ENCODE data around the gene VSTM2L. TPM values are rescaled to one million over a fixed set of nuclear protein-coding genes. Genes with fewer than 3 reads are reported as not detected.

VSTM2L gene
- total and polyA plus RNA-seq, 9 of the 15 experiments (the other 6 are each of a cell fraction or from before 2014, with no cell fraction given), result not detected

GRCh38 chr20:37886851-37887297 is 16.1 kb upstream of the VSTM2L start (continued):
- TF ChIP-seq, protein P1, sequence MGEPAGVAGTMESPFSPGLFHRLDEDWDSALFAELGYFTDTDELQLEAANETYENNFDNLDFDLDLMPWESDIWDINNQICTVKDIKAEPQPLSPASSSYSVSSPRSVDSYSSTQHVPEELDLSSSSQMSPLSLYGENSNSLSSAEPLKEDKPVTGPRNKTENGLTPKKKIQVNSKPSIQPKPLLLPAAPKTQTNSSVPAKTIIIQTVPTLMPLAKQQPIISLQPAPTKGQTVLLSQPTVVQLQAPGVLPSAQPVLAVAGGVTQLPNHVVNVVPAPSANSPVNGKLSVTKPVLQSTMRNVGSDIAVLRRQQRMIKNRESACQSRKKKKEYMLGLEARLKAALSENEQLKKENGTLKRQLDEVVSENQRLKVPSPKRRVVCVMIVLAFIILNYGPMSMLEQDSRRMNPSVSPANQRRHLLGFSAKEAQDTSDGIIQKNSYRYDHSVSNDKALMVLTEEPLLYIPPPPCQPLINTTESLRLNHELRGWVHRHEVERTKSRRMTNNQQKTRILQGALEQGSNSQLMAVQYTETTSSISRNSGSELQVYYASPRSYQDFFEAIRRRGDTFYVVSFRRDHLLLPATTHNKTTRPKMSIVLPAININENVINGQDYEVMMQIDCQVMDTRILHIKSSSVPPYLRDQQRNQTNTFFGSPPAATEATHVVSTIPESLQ (CRISPR knock-in tag; IDR thresholded peaks at IDR 0.05), result no peak
- TF ChIP-seq ZNF445 (CRISPR knock-in tag; IDR thresholded peaks at IDR 0.05; ENCODE audit: low read depth) (no peak), MEIS2 (IDR thresholded peaks at IDR 0.05; ENCODE audit: partially characterized antibody) (no peak), HMG20B (CRISPR knock-in tag; IDR thresholded peaks at IDR 0.05) (no peak), BRD9 (IDR thresholded peaks at IDR 0.05; ENCODE audit: low read depth, partially characterized antibody) (peak; percentile 74), ZNF146 (CRISPR knock-in tag; IDR thresholded peaks at IDR 0.05; ENCODE audit: unreplicated experiment) (no peak), ZNF174 (CRISPR knock-in tag; IDR thresholded peaks at IDR 0.05) (no peak), SMAD2 (IDR thresholded peaks at IDR 0.05; ENCODE audit: low read depth, low read length) (no peak), KLF16 (IDR thresholded peaks at IDR 0.05) (no peak), IRF9 (tag; IDR thresholded peaks at IDR 0.05) (no peak), EP400 (IDR thresholded peaks at IDR 0.05) (no peak), ZNF766 (CRISPR knock-in tag; conservative IDR thresholded peaks at IDR 0.05) (no peak), NFRKB (IDR thresholded peaks at IDR 0.05; ENCODE audit: low read depth) (no peak), ZC3H4 (CRISPR knock-in tag; IDR thresholded peaks at IDR 0.05; ENCODE audit: borderline replicate concordance) (no peak), SREBF2 (CRISPR knock-in tag; IDR thresholded peaks at IDR 0.05) (no peak)
- TF ChIP-seq, protein P2, sequence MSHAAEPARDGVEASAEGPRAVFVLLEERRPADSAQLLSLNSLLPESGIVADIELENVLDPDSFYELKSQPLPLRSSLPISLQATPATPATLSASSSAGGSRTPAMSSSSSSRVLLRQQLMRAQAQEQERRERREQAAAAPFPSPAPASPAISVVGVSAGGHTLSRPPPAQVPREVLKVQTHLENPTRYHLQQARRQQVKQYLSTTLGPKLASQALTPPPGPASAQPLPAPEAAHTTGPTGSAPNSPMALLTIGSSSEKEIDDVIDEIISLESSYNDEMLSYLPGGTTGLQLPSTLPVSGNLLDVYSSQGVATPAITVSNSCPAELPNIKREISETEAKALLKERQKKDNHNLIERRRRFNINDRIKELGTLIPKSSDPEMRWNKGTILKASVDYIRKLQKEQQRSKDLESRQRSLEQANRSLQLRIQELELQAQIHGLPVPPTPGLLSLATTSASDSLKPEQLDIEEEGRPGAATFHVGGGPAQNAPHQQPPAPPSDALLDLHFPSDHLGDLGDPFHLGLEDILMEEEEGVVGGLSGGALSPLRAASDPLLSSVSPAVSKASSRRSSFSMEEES (CRISPR knock-in tag; IDR thresholded peaks at IDR 0.05), result peak; percentile 87
- TF ChIP-seq, protein P3, sequence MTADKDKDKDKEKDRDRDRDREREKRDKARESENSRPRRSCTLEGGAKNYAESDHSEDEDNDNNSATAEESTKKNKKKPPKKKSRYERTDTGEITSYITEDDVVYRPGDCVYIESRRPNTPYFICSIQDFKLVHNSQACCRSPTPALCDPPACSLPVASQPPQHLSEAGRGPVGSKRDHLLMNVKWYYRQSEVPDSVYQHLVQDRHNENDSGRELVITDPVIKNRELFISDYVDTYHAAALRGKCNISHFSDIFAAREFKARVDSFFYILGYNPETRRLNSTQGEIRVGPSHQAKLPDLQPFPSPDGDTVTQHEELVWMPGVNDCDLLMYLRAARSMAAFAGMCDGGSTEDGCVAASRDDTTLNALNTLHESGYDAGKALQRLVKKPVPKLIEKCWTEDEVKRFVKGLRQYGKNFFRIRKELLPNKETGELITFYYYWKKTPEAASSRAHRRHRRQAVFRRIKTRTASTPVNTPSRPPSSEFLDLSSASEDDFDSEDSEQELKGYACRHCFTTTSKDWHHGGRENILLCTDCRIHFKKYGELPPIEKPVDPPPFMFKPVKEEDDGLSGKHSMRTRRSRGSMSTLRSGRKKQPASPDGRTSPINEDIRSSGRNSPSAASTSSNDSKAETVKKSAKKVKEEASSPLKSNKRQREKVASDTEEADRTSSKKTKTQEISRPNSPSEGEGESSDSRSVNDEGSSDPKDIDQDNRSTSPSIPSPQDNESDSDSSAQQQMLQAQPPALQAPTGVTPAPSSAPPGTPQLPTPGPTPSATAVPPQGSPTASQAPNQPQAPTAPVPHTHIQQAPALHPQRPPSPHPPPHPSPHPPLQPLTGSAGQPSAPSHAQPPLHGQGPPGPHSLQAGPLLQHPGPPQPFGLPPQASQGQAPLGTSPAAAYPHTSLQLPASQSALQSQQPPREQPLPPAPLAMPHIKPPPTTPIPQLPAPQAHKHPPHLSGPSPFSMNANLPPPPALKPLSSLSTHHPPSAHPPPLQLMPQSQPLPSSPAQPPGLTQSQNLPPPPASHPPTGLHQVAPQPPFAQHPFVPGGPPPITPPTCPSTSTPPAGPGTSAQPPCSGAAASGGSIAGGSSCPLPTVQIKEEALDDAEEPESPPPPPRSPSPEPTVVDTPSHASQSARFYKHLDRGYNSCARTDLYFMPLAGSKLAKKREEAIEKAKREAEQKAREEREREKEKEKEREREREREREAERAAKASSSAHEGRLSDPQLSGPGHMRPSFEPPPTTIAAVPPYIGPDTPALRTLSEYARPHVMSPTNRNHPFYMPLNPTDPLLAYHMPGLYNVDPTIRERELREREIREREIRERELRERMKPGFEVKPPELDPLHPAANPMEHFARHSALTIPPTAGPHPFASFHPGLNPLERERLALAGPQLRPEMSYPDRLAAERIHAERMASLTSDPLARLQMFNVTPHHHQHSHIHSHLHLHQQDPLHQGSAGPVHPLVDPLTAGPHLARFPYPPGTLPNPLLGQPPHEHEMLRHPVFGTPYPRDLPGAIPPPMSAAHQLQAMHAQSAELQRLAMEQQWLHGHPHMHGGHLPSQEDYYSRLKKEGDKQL (CRISPR knock-in tag; IDR thresholded peaks at IDR 0.05; ENCODE audit: borderline replicate concordance), result no peak
- TF ChIP-seq, protein P4, sequence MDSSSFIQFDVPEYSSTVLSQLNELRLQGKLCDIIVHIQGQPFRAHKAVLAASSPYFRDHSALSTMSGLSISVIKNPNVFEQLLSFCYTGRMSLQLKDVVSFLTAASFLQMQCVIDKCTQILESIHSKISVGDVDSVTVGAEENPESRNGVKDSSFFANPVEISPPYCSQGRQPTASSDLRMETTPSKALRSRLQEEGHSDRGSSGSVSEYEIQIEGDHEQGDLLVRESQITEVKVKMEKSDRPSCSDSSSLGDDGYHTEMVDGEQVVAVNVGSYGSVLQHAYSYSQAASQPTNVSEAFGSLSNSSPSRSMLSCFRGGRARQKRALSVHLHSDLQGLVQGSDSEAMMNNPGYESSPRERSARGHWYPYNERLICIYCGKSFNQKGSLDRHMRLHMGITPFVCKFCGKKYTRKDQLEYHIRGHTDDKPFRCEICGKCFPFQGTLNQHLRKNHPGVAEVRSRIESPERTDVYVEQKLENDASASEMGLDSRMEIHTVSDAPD (CRISPR knock-in tag; IDR thresholded peaks at IDR 0.05), result no peak

All from K562 (cell line).